PC-9 (cell line): Measurements from ENCODE around the gene NAXD. TPM values are rescaled to one million over a fixed set of nuclear protein-coding genes. Genes with fewer than 3 reads are reported as not detected.

Experiments used
- BruUV-seq: library from RNA; stranded (reverse); fragments of 400-500 nt; replicated peaks from 2 replicates; lab custom pipeline; 2021; lab: Mats Ljungman, UMichigan
- CTCF ChIA-PET: fragments of 300-600 bp; sonication (Branson Sonifier 250); formaldehyde crosslinking; loops from one replicate; lab custom pipeline; 2022; ENCODE audit warnings: antibody characterized with exemption; lab: Charles Lee
- POLR2A ChIA-PET: fragments of 300-600 bp; sonication (Branson Sonifier 250); formaldehyde crosslinking; loops from one replicate; lab custom pipeline; 2022; ENCODE audit warnings: antibody characterized with exemption; ENCODE audit not compliant: unreplicated experiment; lab: Charles Lee
- DNase-seq, 2 experiments: peaks; one replicate each; pipeline versions ENCODE4 v3.0.0 to v3.0.0-alpha.2; 2015 to 2022; ENCODE audit warnings: mixed read lengths in 1 of 2
- H2AFZ ChIP-seq: fragments of 200-600 bp; sonication (generic); 2 replicates; pipeline ENCODE4 v1.8.1; 2017; ENCODE audit warnings: antibody characterized with exemption
- H3F3A ChIP-seq: fragments of 200-600 bp; sonication (generic); 2 replicates; pipeline ENCODE4 v1.8.1; 2017; ENCODE audit warnings: antibody characterized with exemption, mild to moderate bottlenecking, low read depth; ENCODE audit not compliant: insufficient read depth
- H3K27ac ChIP-seq: fragments of 200-600 bp; sonication (generic); 2 replicates; pipeline ENCODE4 v1.6.1; 2016; ENCODE audit warnings: mixed run types
- H3K27me3 ChIP-seq: fragments of 200-600 bp; sonication (generic); 2 replicates; pipeline ENCODE4 v1.6.1; 2016; ENCODE audit warnings: low read depth, mixed run types; ENCODE audit not compliant: insufficient read depth
- H3K36me3 ChIP-seq: fragments of 200-600 bp; sonication (generic); 2 replicates; pipeline ENCODE4 v1.6.1; 2016; ENCODE audit warnings: low read depth, mixed run types
- H3K4me1 ChIP-seq: fragments of 200-600 bp; sonication (generic); replicated peaks from 2 replicates; pipeline ENCODE4 v1.6.1; 2016; ENCODE audit warnings: mixed run types; ENCODE audit not compliant: insufficient read depth
- H3K4me2 ChIP-seq: fragments of 200-600 bp; sonication (generic); 2 replicates; pipeline ENCODE4 v1.6.1; 2017; ENCODE audit warnings: mixed run types
- H3K4me3 ChIP-seq: fragments of 200-600 bp; sonication (generic); 2 replicates; pipeline ENCODE4 v1.6.1; 2016; ENCODE audit warnings: mixed run types
- H3K79me2 ChIP-seq: fragments of 200-600 bp; sonication (generic); 2 replicates; pipeline ENCODE4 v1.6.1; 2017; ENCODE audit warnings: low read depth, mixed run types
- H3K9me2 ChIP-seq: fragments of 200-600 bp; sonication (generic); 2 replicates; pipeline ENCODE4 v1.8.1; 2017; ENCODE audit warnings: mild to moderate bottlenecking; ENCODE audit not compliant: insufficient read depth
- H3K9me3 ChIP-seq: fragments of 200-600 bp; sonication (generic); 2 replicates; pipeline ENCODE4 v1.8.1; 2016; ENCODE audit warnings: low read depth; ENCODE audit not compliant: insufficient read depth
- H4K20me1 ChIP-seq: fragments of 200-600 bp; sonication (generic); 2 replicates; pipeline ENCODE4 v1.8.1; 2017; ENCODE audit not compliant: insufficient read depth
- CTCF ChIP-seq: fragments of 200-600 bp; sonication (generic); conservative IDR thresholded peaks from 2 replicates; pipeline ENCODE4 v1.6.1; 2017; ENCODE audit warnings: mixed run types, antibody characterized with exemption, mild to moderate bottlenecking, moderate library complexity
- EZH2 ChIP-seq: fragments of 200-600 bp; sonication (generic); IDR thresholded peaks from 2 replicates; pipeline ENCODE4 v1.8.0; 2017; ENCODE audit warnings: antibody characterized with exemption, low read depth
- intact Hi-C: fragments of 100-400 bp; cut with micrococcal nuclease; formaldehyde crosslinking; loops from one replicate; pipeline ENCODE4 v1.10.0; 2022; ENCODE audit not compliant: unreplicated experiment
- total RNA-seq: library from RNA; stranded (reverse); gene quantifications from 2 replicates; pipeline ENCODE4 v1.2.3, GENCODE V29; 2021

NAXD gene
- total RNA-seq, 1 experiment from 2014 or later = 30.2 TPM

- intact Hi-C loops = no loop called here
- Histone ChIP-seq H3F3A (peaks cover 3% of the 10 kb centered on the region; the same call in 1 of the 2 replicates), H3K27ac (no peak overlapping the region), H3K4me1 (no peaks in the 10 kb centered on the region), H3K79me2 (peaks cover 47% of the 10 kb centered on the region), H3K36me3 (peaks cover 30% of the 10 kb centered on the region), H2AFZ (no peak overlapping the region), H4K20me1 (peaks cover 59% of the 10 kb centered on the region), H3K4me3 (no peak overlapping the region), H3K9me2 (no peaks in the 10 kb centered on the region), H3K27me3 (no peaks in the 10 kb centered on the region), H3K9me3 (no peaks in the 10 kb centered on the region), H3K4me2 (no peak overlapping the region)
- CTCF ChIA-PET = no interaction called here
- no TSS peak for BruUV-seq
- POLR2A ChIA-PET = no interaction called here
- no peak for DNase-seq
- no peak for TF ChIP-seq EZH2
- TF ChIP-seq CTCF = no peak
Measured at GRCh38 chr13:110634558-110634957, 19.2 kb downstream of the NAXD start.

DNA sequence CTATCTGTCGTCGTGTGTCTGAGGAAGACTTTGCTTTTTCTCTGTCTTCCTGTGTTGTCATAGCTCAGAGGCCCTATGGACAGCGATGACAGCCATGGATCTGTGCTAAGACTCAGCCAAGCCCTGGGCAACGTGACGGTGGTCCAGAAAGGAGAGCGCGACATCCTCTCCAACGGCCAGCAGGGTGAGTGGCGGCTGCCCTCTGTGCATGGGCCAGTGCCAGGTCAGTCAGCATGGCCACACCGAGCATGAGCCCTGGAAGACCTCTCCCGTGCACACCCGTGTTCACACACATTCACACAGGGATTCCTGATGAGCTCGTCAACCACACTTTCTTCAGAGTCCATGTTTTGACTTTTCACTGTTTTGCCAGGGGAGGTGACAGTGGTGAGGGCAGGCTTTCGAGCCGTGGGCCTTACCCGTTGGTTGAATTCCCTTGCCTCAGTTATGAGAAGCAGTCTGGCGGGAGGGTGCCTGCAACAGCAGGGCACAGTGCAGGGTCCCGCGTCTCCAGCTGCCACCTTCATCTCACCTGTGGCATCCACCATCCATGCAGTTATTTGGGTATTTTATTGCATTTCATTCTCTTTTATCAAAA is 20.2 kb downstream of the NAXD start:
- intact Hi-C loops = no loop called here

GRCh38 chr13:110636053-110636475 is 20.7 kb downstream of the NAXD start:
- Histone ChIP-seq H2AFZ (no peak overlapping the region), H3K36me3 (peaks cover 26% of the 10 kb centered on the region; the same call in 1 of the 2 replicates), H3K27me3 (no peaks in the 10 kb centered on the region), H3K9me3 (no peaks in the 10 kb centered on the region), H3K4me1 (no peaks in the 10 kb centered on the region), H3K4me2 (no peak overlapping the region), H3F3A (peaks cover 11% of the 10 kb centered on the region; the same call in 1 of the 2 replicates), H3K27ac (no peak overlapping the region), H4K20me1 (peaks cover 53% of the 10 kb centered on the region), H3K9me2 (no peaks in the 10 kb centered on the region), H3K79me2 (peaks cover 32% of the 10 kb centered on the region), H3K4me3 (no peak overlapping the region)
- intact Hi-C loops = no loop called here
- DNase-seq = no peak
- POLR2A ChIA-PET = no interaction called here
- no TSS peak for BruUV-seq
- CTCF ChIA-PET = no interaction called here
- no peak for TF ChIP-seq CTCF
- no peak for TF ChIP-seq EZH2

More for the DNA sequence above, 20.2 kb downstream of the NAXD start:
- H3K36me3 ChIP-seq = peaks cover 27% of the 10 kb centered on the region
- no peaks in the 10 kb centered on the region for H3K9me2 ChIP-seq
- BruUV-seq = no TSS peak
- H3K27ac ChIP-seq = no peak overlapping the region
- no peak overlapping the region for H2AFZ ChIP-seq
- TF ChIP-seq CTCF = no peak
- no peak for TF ChIP-seq EZH2
- ChIA-PET CTCF (no interaction called here), POLR2A (no interaction called here)
- no peak overlapping the region for H3K4me2 ChIP-seq
- DNase-seq = no peak
- peaks cover 58% of the 10 kb centered on the region for H4K20me1 ChIP-seq
- H3K4me3 ChIP-seq = no peak overlapping the region
- H3K79me2 ChIP-seq = peaks cover 38% of the 10 kb centered on the region
- H3K4me1 ChIP-seq = no peaks in the 10 kb centered on the region
- H3K9me3 ChIP-seq = no peaks in the 10 kb centered on the region
- H3F3A ChIP-seq = peaks cover 11% of the 10 kb centered on the region; the same call in 1 of the 2 replicates
- no peaks in the 10 kb centered on the region for H3K27me3 ChIP-seq
